B cell (primary cell): ENCODE data around the gene MCM7. TPM values are rescaled to one million over a fixed set of nuclear protein-coding genes. Genes with fewer than 3 reads are reported as not detected.

Source experiments
- ATAC-seq: fragments of 200-7000 bp; cut with Tn5 transposase; one replicate; pipeline ENCODE4 v1.10.0; 2021; ENCODE audit warnings: low read depth, mild to moderate bottlenecking, moderate number of reproducible peaks, moderate library complexity
- CTCF ChIA-PET: fragments of 350-600 bp; sonication (Branson Sonifier 250); formaldehyde crosslinking; loops from one replicate; lab custom pipeline; 2021; ENCODE audit warnings: antibody characterized with exemption, inconsistent platforms; lab: Charles Lee
- POLR2A ChIA-PET: fragments of 350-600 bp; sonication (Branson Sonifier 250); formaldehyde crosslinking; loops from one replicate; lab custom pipeline; 2021; ENCODE audit warnings: antibody characterized with exemption; lab: Charles Lee
- DNase-seq: peaks from one replicate; pipeline ENCODE4 v3.0.0; 2013
- H2AFZ ChIP-seq: 2 replicates; pipeline ENCODE4 v1.6.1; 2012; ENCODE audit warnings: mild to moderate bottlenecking, low read depth, low read length; ENCODE audit not compliant: insufficient read depth, poor library complexity, severe bottlenecking
- H3K27ac ChIP-seq, 2 donors: 1 replicate in 1 of 2; 2 replicates in 1 of 2; pipeline ENCODE4 v1.5.1; 2012 to 2013; ENCODE audit warnings: low read length in 2 of 2, mild to moderate bottlenecking in 2 of 2, moderate library complexity in 1 of 2
- H3K27me3 ChIP-seq, 4 experiments: fragments of 200-600 bp in 1 of 4; sonication (generic) in 1 of 4; replicated peaks in 1 of 4; 1 replicate in 2 of 4; 2 replicates in 2 of 4; pipeline versions ENCODE4 v1.6.1 to v1.7.0; 2013 to 2016; ENCODE audit warnings: low read length in 3 of 4, mild to moderate bottlenecking in 2 of 4, mixed read lengths in 1 of 4, moderate library complexity in 1 of 4; ENCODE audit not compliant: insufficient read depth in 4 of 4, control insufficient read depth in 3 of 4; ENCODE audit errors: control extremely low read depth in 1 of 4
- H3K36me3 ChIP-seq, 2 experiments: replicated peaks in 1 of 2; 1 replicate in 1 of 2; 2 replicates in 1 of 2; pipeline versions ENCODE4 v1.6.1 to v1.7.1; 2013; ENCODE audit warnings: low read length in 1 of 2; ENCODE audit not compliant: insufficient read depth in 2 of 2, control insufficient read depth in 1 of 2; ENCODE audit errors: control extremely low read depth in 1 of 2, extremely low read depth in 1 of 2
- H3K4me1 ChIP-seq, 2 donors: fragments of 200-600 bp in 1 of 2; sonication (generic) in 1 of 2; 1 replicate in 1 of 2; 2 replicates in 1 of 2; pipeline versions ENCODE4 v1.5.1 to v1.6.1; 2013 to 2017; ENCODE audit warnings: low read length in 2 of 2; ENCODE audit not compliant: control insufficient read depth in 2 of 2, insufficient read depth in 2 of 2
- H3K4me2 ChIP-seq: replicated peaks from 2 replicates; pipeline ENCODE3; 2012; ENCODE audit warnings: mild to moderate bottlenecking, low read depth, low read length; ENCODE audit not compliant: poor library complexity, severe bottlenecking
- H3K4me3 ChIP-seq, 5 experiments: fragments of 200-600 bp in 1 of 5; sonication (generic) in 1 of 5; 1 replicate in 3 of 5; 2 replicates in 2 of 5; pipeline versions ENCODE4 v1.5.1 to v1.7.0; 2011 to 2016; ENCODE audit warnings: low read length in 4 of 5, mild to moderate bottlenecking in 4 of 5, low read depth in 2 of 5, control low read depth in 1 of 5, moderate library complexity in 1 of 5; ENCODE audit not compliant: insufficient read depth in 1 of 5; ENCODE audit errors: control extremely low read depth in 1 of 5, extremely low read depth in 1 of 5
- H3K79me2 ChIP-seq: fragments of 200-600 bp; sonication (generic); one replicate; pipeline ENCODE4 v1.6.0; 2016; ENCODE audit warnings: low read length; ENCODE audit not compliant: control insufficient read depth, insufficient read depth
- H3K9ac ChIP-seq: fragments of 200-600 bp; sonication (generic); 2 replicates; pipeline ENCODE4 v1.6.1; 2017; ENCODE audit warnings: mild to moderate bottlenecking, low read length, moderate library complexity
- H3K9me3 ChIP-seq, 3 donors: one replicate each; pipeline versions ENCODE4 v1.6.1 to v1.7.1; 2013; ENCODE audit warnings: low read length in 2 of 3; ENCODE audit not compliant: control insufficient read depth in 2 of 3, insufficient read depth in 1 of 3; ENCODE audit errors: control extremely low read depth in 1 of 3
- H4K20me1 ChIP-seq: 2 replicates; pipeline ENCODE4 v1.6.0; 2012; ENCODE audit warnings: mild to moderate bottlenecking, low read length; ENCODE audit not compliant: insufficient read depth, control insufficient read depth, poor library complexity, severe bottlenecking
- H3K27ac Mint-ChIP-seq: one replicate; pipeline ENCODE4 v1.8.0; 2021; ENCODE audit warnings: mixed read lengths
- H3K27me3 Mint-ChIP-seq: one replicate; pipeline ENCODE4 v1.8.0; 2021; ENCODE audit warnings: mixed read lengths
- H3K4me1 Mint-ChIP-seq: one replicate; pipeline ENCODE4 v1.8.0; 2021; ENCODE audit warnings: mixed read lengths
- H3K4me3 Mint-ChIP-seq: one replicate; pipeline ENCODE4 v1.8.0; 2021; ENCODE audit warnings: mixed read lengths
- H3K9me3 Mint-ChIP-seq: one replicate; pipeline ENCODE4 v1.8.0; 2022; ENCODE audit warnings: mixed read lengths; ENCODE audit not compliant: insufficient read depth
- CTCF ChIP-seq: fragments of 200-600 bp; IDR thresholded peaks from one replicate; pipeline ENCODE4 v1.8.0; 2022; ENCODE audit warnings: antibody characterized with exemption, mild to moderate bottlenecking
- EZH2 ChIP-seq: IDR thresholded peaks from 2 replicates; pipeline ENCODE4 v1.6.1; 2012; ENCODE audit warnings: borderline replicate concordance, low read depth, mild to moderate bottlenecking, moderate library complexity, low read length; ENCODE audit not compliant: insufficient read depth, poor library complexity, severe bottlenecking
- WGBS: methylation state at CpG from one replicate; pipeline ENCODE4 v1.1.5; 2013; ENCODE audit warnings: missing lambda C conversion rate; ENCODE audit not compliant: insufficient coverage; 5-methylcytosine and 5-hydroxymethylcytosine counted together
- intact Hi-C: fragments of 100-400 bp; cut with micrococcal nuclease; formaldehyde crosslinking; loops from one replicate; pipeline ENCODE4 v1.10.0; 2022
- polyA plus RNA-seq: library from polyadenylated mRNA; depleted of rRNA; stranded (reverse); fragments of >200 nt; gene quantifications from 2 replicates; pipeline ENCODE4 v1.2.3, GENCODE V29; 2012
- total RNA-seq, 2 donors: library from RNA; stranded (reverse); fragments of 120-200 nt in 1 of 2; gene quantifications; 1 replicate in 1 of 2; 2 replicates in 1 of 2; pipeline versions ENCODE4 v1.2.3 to v1.2.4, GENCODE V29; 2013 to 2022

Gene MCM7
- total and polyA plus RNA-seq, 2 donors (not counting 1 experiment from before 2014, with no cell fraction given) = 154 to 171 TPM

DNA sequence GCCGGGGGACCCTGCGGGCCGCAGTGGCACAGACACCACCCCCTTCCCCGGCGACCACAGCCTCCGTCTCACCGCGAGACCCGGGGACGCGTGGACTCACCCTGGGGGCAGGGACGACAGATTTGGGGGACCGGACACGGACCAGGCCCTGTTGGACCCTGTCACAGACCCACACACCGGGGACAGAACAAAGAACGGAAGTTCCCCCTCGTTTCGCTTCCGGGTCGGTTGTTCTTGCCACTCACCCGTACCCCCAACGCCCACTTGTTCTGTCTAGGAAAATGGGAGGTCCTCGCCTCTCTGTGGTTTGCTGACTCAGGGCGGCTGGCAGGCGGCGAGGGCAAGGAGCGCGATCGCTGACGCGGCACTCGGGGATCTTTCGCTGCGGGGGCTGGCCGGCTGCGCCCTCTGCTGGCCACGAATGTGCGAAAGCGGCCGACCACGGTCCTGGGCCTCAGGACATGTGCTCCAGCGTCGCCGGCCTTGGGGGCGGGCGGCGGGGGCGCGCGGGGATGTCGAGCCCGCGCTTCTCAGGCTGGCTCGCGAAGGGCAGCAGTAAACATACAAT, 19.6 kb downstream of the MCM7 start, which contains the start of gene ZNF3:
ZNF3 (minus strand) TSS at position 189 of the 568 bp plus-strand sequence. CDS start 4,366 bp downstream, outside the sequence.
- ATAC-seq (peak; percentile 77), DNase-seq (peak; percentile 99)
- H3K36me3 ChIP-seq = peaks cover 3 to 17% of the 10 kb centered on the region in 2 experiments
- Mint-ChIP-seq H3K4me3 (peak within 1 kb of the TSS; percentile 86), H3K27ac (peak within 1 kb of the TSS; percentile 91), H3K9me3 (no peaks in the 10 kb centered on the region), H3K27me3 (no peaks in the 10 kb centered on the region), H3K4me1 (peaks cover 32% of the 10 kb centered on the region)
- peak within 1 kb of the TSS; percentile 73 for H3K9ac ChIP-seq
- TF ChIP-seq EZH2 = no peak
- peak; percentile 96 for TF ChIP-seq CTCF
- H3K79me2 ChIP-seq = peaks cover 29% of the 10 kb centered on the region
- H3K27ac ChIP-seq = peak within 1 kb of the TSS; percentile 81 to 91
- H2AFZ ChIP-seq = peak within 1 kb of the TSS; percentile 67
- peak within 1 kb of the TSS; percentile 72 for H3K4me2 ChIP-seq
- H3K4me1 ChIP-seq = peaks cover 16 to 24% of the 10 kb centered on the region in 2 donors
- peak within 1 kb of the TSS; percentile 70 to 84 (median 79) for H3K4me3 ChIP-seq
- H3K27me3 ChIP-seq = no peaks in the 10 kb centered on the region
- ChIA-PET POLR2A (interaction anchor here (0.9 to 2.1 kb wide), 13 partner anchors 19 to 347 kb away, joined by 3 to 19 read pairs (median 6); partner anchors contain the start of genes AP4M1, LAMTOR4, MBLAC1 and MCM7), CTCF (interaction anchor here (0.6 to 2.0 kb wide), 7 partner anchors 18 to 130 kb away, joined by 3 to 19 read pairs (median 6); partner anchors contain the start of genes AP4M1, MBLAC1 and MCM7)
- intact Hi-C loops = loop anchor here (1.0 to 10.0 kb wide), 14 partner anchors 8 to 593 kb away; partner anchors contain the start of genes AP4M1, CNPY4, FBXO24 and GNB2
- under 1% methylated on average over 46 of the region's 55 CpGs for WGBS
- no peaks in the 10 kb centered on the region for H3K9me3 ChIP-seq
- peaks cover 27% of the 10 kb centered on the region for H4K20me1 ChIP-seq
